Upper lobe of left lung (tissue), 6 donors: ENCODE data around the gene TMCO4. TPM values are rescaled to one million over a fixed set of nuclear protein-coding genes. Genes with fewer than 3 reads are reported as not detected.

Experiments used
- ATAC-seq, 2 donors: fragments of 200-7000 bp; cut with Tn5 transposase; one replicate each; pipeline ENCODE4 v1.9.1; 2022; ENCODE audit warnings: mild to moderate bottlenecking in 2 of 2, moderate library complexity in 2 of 2; ENCODE audit not compliant: low FRiP score in 2 of 2
- DNase-seq, 2 donors: peaks; one replicate each; pipeline ENCODE4 v3.0.0-alpha.2; 2019 to 2020
- H3K27ac ChIP-seq, 4 donors: fragments of 200-600 bp; sonication (generic); one replicate each; pipeline ENCODE4 v1.5.1; 2016 to 2019
- H3K27me3 ChIP-seq, 4 donors: fragments of 200-600 bp; sonication (generic); one replicate each; pipeline ENCODE4 v1.5.1; 2017 to 2019
- H3K36me3 ChIP-seq, 4 donors: fragments of 200-600 bp; sonication (generic); one replicate each; pipeline ENCODE4 v1.5.1; 2016 to 2019
- H3K4me1 ChIP-seq, 4 donors: fragments of 200-600 bp; sonication (generic); one replicate each; pipeline ENCODE4 v1.5.1; 2018 to 2019
- H3K4me3 ChIP-seq, 4 donors: fragments of 200-600 bp; sonication (generic); one replicate each; pipeline ENCODE4 v1.5.1; 2017 to 2019; ENCODE audit warnings: mild to moderate bottlenecking in 2 of 4, moderate library complexity in 1 of 4
- H3K9me3 ChIP-seq, 4 donors: fragments of 200-600 bp; sonication (generic); one replicate each; pipeline ENCODE4 v1.5.1; 2018 to 2019
- CTCF ChIP-seq, 6 experiments: fragments of 450-650 bp in 4 of 6; fragments of 200-600 bp in 2 of 6; sonication (generic) in 2 of 6; IDR thresholded peaks; one replicate each; pipeline ENCODE4 v1.5.1; 2016 to 2019; ENCODE audit warnings: antibody characterized with exemption in 6 of 6
- EP300 ChIP-seq, 4 donors: sonication (generic); formaldehyde crosslinking; IDR thresholded peaks; one replicate each; pipeline ENCODE4 v1.5.1; 2017; ENCODE audit warnings: antibody characterized with exemption in 4 of 4, control low read depth in 2 of 4
- POLR2A ChIP-seq, 4 donors: fragments of 450-650 bp; IDR thresholded peaks; one replicate each; pipeline ENCODE4 v1.5.1; 2016 to 2017; ENCODE audit warnings: antibody characterized with exemption in 4 of 4, mild to moderate bottlenecking in 2 of 4
- POLR2AphosphoS5 ChIP-seq, 2 donors: sonication (generic); formaldehyde crosslinking; IDR thresholded peaks; one replicate each; pipeline ENCODE4 v1.5.1; 2017; ENCODE audit warnings: antibody characterized with exemption in 2 of 2
- WGBS, 2 donors: methylation state at CpG; one replicate each; pipeline ENCODE4 v1.1.5; 2017 to 2018; 5-methylcytosine and 5-hydroxymethylcytosine counted together
- total RNA-seq, 6 donors: library from RNA; depleted of rRNA in 4 of 6; stranded (reverse); fragments of >200 nt in 4 of 6; gene quantifications; one replicate each; pipeline versions ENCODE4 v1.1.0 to v1.2.1, GENCODE V29; 2016 to 2021
- donor health status: DM: no; HTN: no; CAD: no; lungs with moderate emphysema.
- donor health status: DM: no; HTN: yes; CAD: no; lungs with severe emphysema.

The TMCO4 gene
- total RNA-seq, 6 donors from 2014 or later: 19.1 to 46.1 (median 24.9) TPM

GRCh38 chr1:19694298-19694697, 105.4 kb downstream of the TMCO4 start:
- H3K4me1 ChIP-seq: no peaks in the 10 kb centered on the region
- peak in 1 of 2 donors; percentile 72 for DNase-seq
- H3K36me3 ChIP-seq: peaks cover 0 to 53% (median 16%) of the 10 kb centered on the region in 4 donors
- WGBS, 2 donors: 87 to 93% methylated on average over 10 to 13 of the region's 14 CpGs
- H3K27me3 ChIP-seq: no peaks in the 10 kb centered on the region
- no peaks in the 10 kb centered on the region for H3K9me3 ChIP-seq
- ATAC-seq: no peak
- no peak overlapping the region for H3K27ac ChIP-seq
- TF ChIP-seq POLR2AphosphoS5 (IDR thresholded peaks at IDR 0.05) (no peak), EP300 (IDR thresholded peaks at IDR 0.05) (no peak), CTCF (IDR thresholded peaks at IDR 0.05) (no peak), POLR2A (IDR thresholded peaks at IDR 0.05) (no peak)
- H3K4me3 ChIP-seq: no peak overlapping the region

- Histone ChIP-seq H3K27ac (no peak overlapping the region), H3K9me3 (no peaks in the 10 kb centered on the region), H3K4me1 (no peaks in the 10 kb centered on the region), H3K4me3 (no peak overlapping the region), H3K36me3 (peaks cover 0 to 51% (median 17%) of the 10 kb centered on the region in 4 donors), H3K27me3 (no peaks in the 10 kb centered on the region)
- TF ChIP-seq EP300 (IDR thresholded peaks at IDR 0.05) (no peak), POLR2AphosphoS5 (IDR thresholded peaks at IDR 0.05) (no peak), CTCF (IDR thresholded peaks at IDR 0.05) (no peak), POLR2A (IDR thresholded peaks at IDR 0.05) (no peak)
- no peak for DNase-seq
- WGBS, 2 donors: 86 to 94% methylated on average over 3 to 7 of the region's 7 CpGs
- ATAC-seq: no peak
Observed at GRCh38 chr1:19690342-19690741, 109.4 kb downstream of the TMCO4 start.

GRCh38 chr1:19689856-19690255, 109.9 kb downstream of the TMCO4 start:
- ATAC-seq (no peak), DNase-seq (no peak)
- Histone ChIP-seq H3K9me3 (no peaks in the 10 kb centered on the region), H3K27ac (no peak overlapping the region), H3K4me3 (no peak overlapping the region), H3K4me1 (no peaks in the 10 kb centered on the region), H3K27me3 (no peaks in the 10 kb centered on the region), H3K36me3 (peaks cover 0 to 46% (median 15%) of the 10 kb centered on the region in 4 donors)
- no peak for TF ChIP-seq CTCF (IDR thresholded peaks at IDR 0.05)
- TF ChIP-seq POLR2A (IDR thresholded peaks at IDR 0.05): no peak
- TF ChIP-seq EP300 (IDR thresholded peaks at IDR 0.05): no peak
- TF ChIP-seq POLR2AphosphoS5 (IDR thresholded peaks at IDR 0.05): no peak
- WGBS, 2 donors: 98 to 100% methylated on average over 3 of the region's 3 CpGs

GRCh38 chr1:19689085-19689757, 110.5 kb downstream of the TMCO4 start:
- H3K36me3 ChIP-seq: peaks cover 0 to 43% (median 10%) of the 10 kb centered on the region in 4 donors
- WGBS, 2 donors: 78 to 94% methylated on average over 5 of the region's 5 CpGs
- DNase-seq (no peak), ATAC-seq (no peak)
- no peak overlapping the region for H3K27ac ChIP-seq
- no peak overlapping the region for H3K4me3 ChIP-seq
- H3K9me3 ChIP-seq: no peaks in the 10 kb centered on the region
- H3K4me1 ChIP-seq: no peaks in the 10 kb centered on the region
- TF ChIP-seq CTCF (IDR thresholded peaks at IDR 0.05) (no peak), EP300 (IDR thresholded peaks at IDR 0.05) (no peak)
- H3K27me3 ChIP-seq: no peaks in the 10 kb centered on the region
